Measurements from ENCODE around the gene UVSSA.

UVSSA gene

GRCh38 chr4:1348746-1349145 is 1.7 kb downstream of the UVSSA start:
- DNase-seq (ENCODE audit: low read depth in 2 of 2): no peak

- DNase-seq (ENCODE audit: low read depth in 2 of 2): no peak
Measured at GRCh38 chr4:1349359-1350168, 2.6 kb downstream of the UVSSA start.

GRCh38 chr4:1350169-1350520 is 3.1 kb downstream of the UVSSA start:
- DNase-seq (ENCODE audit: low read depth in 2 of 2): no peak

GRCh38 chr4:1351854-1352566 is 5.0 kb downstream of the UVSSA start:
- no peak for DNase-seq (ENCODE audit: low read depth in 2 of 2)

- DNase-seq (ENCODE audit: low read depth in 2 of 2): no peak
Measured at GRCh38 chr4:1352567-1352900, 5.5 kb downstream of the UVSSA start.

GRCh38 chr4:1353186-1354055 is 6.4 kb downstream of the UVSSA start:
- DNase-seq (ENCODE audit: low read depth in 2 of 2): no peak

GRCh38 chr4:1354136-1354982 is 7.4 kb downstream of the UVSSA start:
- DNase-seq (ENCODE audit: low read depth in 2 of 2): no peak

GRCh38 chr4:1354983-1355275 is 7.9 kb downstream of the UVSSA start:
- DNase-seq (ENCODE audit: low read depth in 2 of 2): no peak

- no peak for DNase-seq (ENCODE audit: low read depth in 2 of 2)
Measured at GRCh38 chr4:1355378-1355777, 8.4 kb downstream of the UVSSA start.

- DNase-seq (ENCODE audit: low read depth in 2 of 2): no peak
Measured at GRCh38 chr4:1356181-1356998, 9.4 kb downstream of the UVSSA start.

GRCh38 chr4:1357356-1358248 is 10.6 kb downstream of the UVSSA start:
- DNase-seq (ENCODE audit: low read depth in 2 of 2): no peak

- DNase-seq (ENCODE audit: low read depth in 2 of 2): no peak
Measured at GRCh38 chr4:1358421-1359143, 11.6 kb downstream of the UVSSA start.

GRCh38 chr4:1359144-1359501 is 12.1 kb downstream of the UVSSA start:
- peak in 1 of 2 experiments; percentile 36 for DNase-seq (ENCODE audit: low read depth in 2 of 2)

GRCh38 chr4:1359976-1360375 is 13.0 kb downstream of the UVSSA start:
- DNase-seq (ENCODE audit: low read depth in 2 of 2): no peak

- peak in 1 of 2 experiments; percentile 29 for DNase-seq (ENCODE audit: low read depth in 2 of 2)
Measured at GRCh38 chr4:1360423-1361283, 13.6 kb downstream of the UVSSA start.

GRCh38 chr4:1361431-1361830 is 14.4 kb downstream of the UVSSA start:
- DNase-seq (ENCODE audit: low read depth in 2 of 2): no peak

GRCh38 chr4:1362046-1362445 is 15.0 kb downstream of the UVSSA start:
- no peak for DNase-seq (ENCODE audit: low read depth in 2 of 2)

- no peak for DNase-seq (ENCODE audit: low read depth in 2 of 2)
Measured at GRCh38 chr4:1362521-1362920, 15.5 kb downstream of the UVSSA start.

Data from fibroblast of skin of left quadriceps (primary cell).